ENCODE measurements around the gene LDLRAD3. TPM values are rescaled to one million over a fixed set of nuclear protein-coding genes. Genes with fewer than 3 reads are reported as not detected.

LDLRAD3 gene
- total RNA-seq, 1 donor from 2014 or later: 8.6 TPM

DNA sequence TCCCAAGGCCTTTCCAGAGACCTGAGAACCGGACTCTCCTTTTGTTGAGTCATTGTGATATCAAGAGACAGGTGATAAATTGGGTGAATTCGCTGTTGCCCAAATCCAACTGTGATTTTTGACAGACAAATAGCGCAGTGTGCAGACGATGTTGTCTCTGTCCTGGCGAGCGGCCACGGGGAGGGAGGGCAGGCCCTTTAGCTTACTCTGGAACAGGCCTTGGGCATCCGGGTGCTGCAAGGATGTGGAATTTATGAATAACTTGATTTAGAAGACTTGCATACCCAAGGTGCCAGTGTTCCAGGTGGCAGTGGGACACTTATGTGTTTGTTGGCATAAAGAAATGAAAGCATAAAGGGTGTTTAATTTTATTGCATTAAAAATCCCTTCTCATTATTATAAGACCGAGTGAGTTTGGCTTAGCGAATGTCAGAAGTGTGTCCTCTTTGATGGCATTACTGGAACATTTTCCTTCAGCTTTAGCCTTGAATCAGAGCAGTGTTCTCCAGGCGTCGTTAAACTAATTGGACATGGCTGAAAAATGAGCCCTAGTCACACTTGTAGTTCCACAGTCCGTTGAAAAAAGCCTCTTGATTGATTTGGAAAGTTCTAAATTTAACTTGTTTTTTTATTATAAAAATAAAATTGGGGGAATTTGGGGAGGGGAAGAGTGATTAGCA is 9.4 kb downstream of the LDLRAD3 start:
- no peaks in the 10 kb centered on the region for H3K27me3 Mint-ChIP-seq (ENCODE audit: low read depth)
- H3K36me3 Mint-ChIP-seq (ENCODE audit: low read depth): no peaks in the 10 kb centered on the region
- DNase-seq (ENCODE audit: low spot score): no peak
- H3K9me3 Mint-ChIP-seq (ENCODE audit: low read depth): no peaks in the 10 kb centered on the region
- no peak overlapping the region for H3K4me3 Mint-ChIP-seq (ENCODE audit: unreplicated experiment)
- TF ChIP-seq, protein P1, sequence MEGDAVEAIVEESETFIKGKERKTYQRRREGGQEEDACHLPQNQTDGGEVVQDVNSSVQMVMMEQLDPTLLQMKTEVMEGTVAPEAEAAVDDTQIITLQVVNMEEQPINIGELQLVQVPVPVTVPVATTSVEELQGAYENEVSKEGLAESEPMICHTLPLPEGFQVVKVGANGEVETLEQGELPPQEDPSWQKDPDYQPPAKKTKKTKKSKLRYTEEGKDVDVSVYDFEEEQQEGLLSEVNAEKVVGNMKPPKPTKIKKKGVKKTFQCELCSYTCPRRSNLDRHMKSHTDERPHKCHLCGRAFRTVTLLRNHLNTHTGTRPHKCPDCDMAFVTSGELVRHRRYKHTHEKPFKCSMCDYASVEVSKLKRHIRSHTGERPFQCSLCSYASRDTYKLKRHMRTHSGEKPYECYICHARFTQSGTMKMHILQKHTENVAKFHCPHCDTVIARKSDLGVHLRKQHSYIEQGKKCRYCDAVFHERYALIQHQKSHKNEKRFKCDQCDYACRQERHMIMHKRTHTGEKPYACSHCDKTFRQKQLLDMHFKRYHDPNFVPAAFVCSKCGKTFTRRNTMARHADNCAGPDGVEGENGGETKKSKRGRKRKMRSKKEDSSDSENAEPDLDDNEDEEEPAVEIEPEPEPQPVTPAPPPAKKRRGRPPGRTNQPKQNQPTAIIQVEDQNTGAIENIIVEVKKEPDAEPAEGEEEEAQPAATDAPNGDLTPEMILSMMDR (IDR thresholded peaks at IDR 0.05): no peak
- peaks cover 7% of the 10 kb centered on the region for H3K4me1 Mint-ChIP-seq (ENCODE audit: low read depth)
- H3K27ac Mint-ChIP-seq (ENCODE audit: unreplicated experiment): no peak overlapping the region

DNA sequence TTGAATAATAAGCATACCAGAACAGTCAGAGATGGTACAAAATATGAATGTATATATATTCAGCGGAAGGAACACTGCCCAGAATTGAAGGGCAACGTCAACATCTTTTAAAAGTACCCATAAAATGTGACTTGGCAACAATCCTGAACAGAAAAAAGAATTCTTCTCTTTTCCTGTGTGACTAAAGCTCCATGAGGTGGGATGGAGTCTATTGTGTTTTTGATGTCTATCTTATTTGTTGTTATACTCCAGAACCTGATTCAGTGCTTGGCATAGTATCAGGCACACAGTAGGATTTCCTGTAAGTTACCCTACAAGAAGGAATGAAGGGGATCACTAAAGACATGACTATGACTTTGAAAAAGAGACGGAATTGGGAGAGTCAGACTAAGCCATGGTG is 10.3 kb downstream of the LDLRAD3 start:
- TF ChIP-seq, protein P1 (IDR thresholded peaks at IDR 0.05): no peak
- H3K27me3 Mint-ChIP-seq (ENCODE audit: low read depth): no peaks in the 10 kb centered on the region
- H3K4me3 Mint-ChIP-seq (ENCODE audit: unreplicated experiment): no peak overlapping the region
- H3K27ac Mint-ChIP-seq (ENCODE audit: unreplicated experiment): no peak overlapping the region
- H3K4me1 Mint-ChIP-seq (ENCODE audit: low read depth): peaks cover 7% of the 10 kb centered on the region
- H3K36me3 Mint-ChIP-seq (ENCODE audit: low read depth): no peaks in the 10 kb centered on the region
- DNase-seq (ENCODE audit: low spot score): no peak
- H3K9me3 Mint-ChIP-seq (ENCODE audit: low read depth): no peaks in the 10 kb centered on the region

DNA sequence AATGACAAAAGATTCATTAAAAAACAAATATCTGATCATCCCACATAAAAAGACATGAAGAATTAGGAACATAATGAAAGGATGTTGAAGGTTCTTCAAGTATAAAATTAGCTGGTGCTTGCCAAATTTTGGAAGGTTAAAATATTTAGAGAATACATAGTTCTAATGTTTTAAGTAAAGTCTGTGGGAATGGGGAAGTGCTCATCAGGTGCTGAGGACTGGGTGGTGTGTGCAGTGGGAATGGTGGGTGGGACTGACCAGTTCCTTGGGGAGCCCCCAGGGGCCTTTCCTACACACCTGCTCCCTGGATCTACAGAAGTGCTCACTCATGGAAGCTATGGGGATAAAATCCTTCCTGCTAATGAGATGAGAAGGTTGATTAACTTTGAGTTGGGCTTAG is 11.8 kb downstream of the LDLRAD3 start:
- H3K4me3 Mint-ChIP-seq (ENCODE audit: unreplicated experiment): no peak overlapping the region
- TF ChIP-seq, protein P1 (IDR thresholded peaks at IDR 0.05): no peak
- DNase-seq (ENCODE audit: low spot score): no peak
- H3K4me1 Mint-ChIP-seq (ENCODE audit: low read depth): peaks cover 7% of the 10 kb centered on the region
- H3K36me3 Mint-ChIP-seq (ENCODE audit: low read depth): no peaks in the 10 kb centered on the region
- no peaks in the 10 kb centered on the region for H3K27me3 Mint-ChIP-seq (ENCODE audit: low read depth)
- no peaks in the 10 kb centered on the region for H3K9me3 Mint-ChIP-seq (ENCODE audit: low read depth)
- H3K27ac Mint-ChIP-seq (ENCODE audit: unreplicated experiment): no peak overlapping the region

DNA sequence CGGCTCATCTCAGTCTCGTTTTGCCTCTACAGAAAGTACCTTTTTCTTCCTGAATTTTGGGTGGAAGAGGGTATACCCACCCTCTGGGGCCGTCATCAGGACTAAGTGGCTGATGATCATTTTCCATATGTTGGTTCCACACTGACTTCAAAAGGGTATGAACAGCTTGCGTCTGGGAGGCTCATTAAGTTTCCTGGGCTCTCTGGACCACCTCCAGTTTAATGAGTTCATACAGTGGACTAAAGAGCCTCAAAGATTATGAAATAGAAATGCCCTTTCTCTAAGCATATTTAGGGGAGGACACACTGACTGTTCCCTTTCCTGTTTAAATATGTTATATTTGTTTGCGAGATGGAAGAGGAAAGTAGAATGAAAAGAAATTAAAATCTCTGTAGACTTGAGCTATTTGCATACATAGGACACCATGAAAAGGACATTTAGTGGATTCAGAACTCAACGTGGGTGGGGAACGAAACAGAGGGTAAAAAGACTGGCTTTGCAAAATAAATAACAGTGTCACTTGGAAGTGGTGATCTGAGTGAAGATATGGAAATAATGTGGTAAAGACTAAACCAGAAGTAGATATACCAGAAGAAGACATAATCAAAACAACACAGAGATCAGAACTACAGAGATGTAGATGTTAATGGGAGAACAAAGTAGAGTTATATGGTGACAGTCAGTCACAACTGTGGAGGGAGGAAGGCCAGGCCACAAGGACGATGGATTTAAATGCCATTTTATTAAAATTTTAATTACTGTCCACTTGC is 18.7 kb downstream of the LDLRAD3 start:
- H3K36me3 Mint-ChIP-seq (ENCODE audit: low read depth): no peaks in the 10 kb centered on the region
- peaks cover 10% of the 10 kb centered on the region for H3K4me1 Mint-ChIP-seq (ENCODE audit: low read depth)
- H3K27ac Mint-ChIP-seq (ENCODE audit: unreplicated experiment): no peak overlapping the region
- H3K27me3 Mint-ChIP-seq (ENCODE audit: low read depth): no peaks in the 10 kb centered on the region
- no peak for DNase-seq (ENCODE audit: low spot score)
- peaks cover 3% of the 10 kb centered on the region for H3K9me3 Mint-ChIP-seq (ENCODE audit: low read depth)
- no peak overlapping the region for H3K4me3 Mint-ChIP-seq (ENCODE audit: unreplicated experiment)
- TF ChIP-seq, protein P1 (IDR thresholded peaks at IDR 0.05): no peak

DNA sequence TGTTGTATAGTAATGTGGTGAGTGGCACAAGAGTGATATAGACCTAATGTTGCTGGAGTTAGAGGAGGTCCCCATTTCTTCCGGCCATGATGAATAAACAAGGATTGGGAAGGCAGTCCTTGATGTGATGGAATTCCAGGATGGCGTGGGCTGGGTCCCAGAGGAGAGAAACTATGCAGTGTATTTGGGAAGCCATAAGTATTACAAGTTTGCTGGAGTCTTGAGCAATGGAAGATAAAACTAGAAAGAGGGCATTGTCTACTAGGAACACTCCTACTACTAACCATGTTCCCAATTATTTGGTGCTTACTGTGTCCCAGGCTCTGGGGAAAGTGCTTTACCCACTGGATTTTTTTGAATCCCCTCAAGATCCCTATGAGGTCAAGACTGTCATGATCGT is 20.0 kb downstream of the LDLRAD3 start:
- peak overlapping the region; percentile 0 for H3K27ac Mint-ChIP-seq (ENCODE audit: unreplicated experiment)
- H3K4me3 Mint-ChIP-seq (ENCODE audit: unreplicated experiment): no peak overlapping the region
- H3K27me3 Mint-ChIP-seq (ENCODE audit: low read depth): no peaks in the 10 kb centered on the region
- peaks cover 3% of the 10 kb centered on the region for H3K9me3 Mint-ChIP-seq (ENCODE audit: low read depth)
- peaks cover 10% of the 10 kb centered on the region for H3K4me1 Mint-ChIP-seq (ENCODE audit: low read depth)
- TF ChIP-seq, protein P1 (IDR thresholded peaks at IDR 0.05): no peak
- H3K36me3 Mint-ChIP-seq (ENCODE audit: low read depth): no peaks in the 10 kb centered on the region
- DNase-seq (ENCODE audit: low spot score): no peak
